NCI-H2227 (cell line): ENCODE data around the gene TTLL3.
"Not testable (repeated sequence)": the region's sequence is repeated elsewhere in the genome, so short reads cannot be mapped to it uniquely, and the experiment has no call there.

Source experiments
- DNase-seq: peaks from one replicate; lab custom pipeline; 2025; ENCODE audit not compliant: unreplicated experiment; lab: John Stamatoyannopoulos, UW

The TTLL3 gene

DNA sequence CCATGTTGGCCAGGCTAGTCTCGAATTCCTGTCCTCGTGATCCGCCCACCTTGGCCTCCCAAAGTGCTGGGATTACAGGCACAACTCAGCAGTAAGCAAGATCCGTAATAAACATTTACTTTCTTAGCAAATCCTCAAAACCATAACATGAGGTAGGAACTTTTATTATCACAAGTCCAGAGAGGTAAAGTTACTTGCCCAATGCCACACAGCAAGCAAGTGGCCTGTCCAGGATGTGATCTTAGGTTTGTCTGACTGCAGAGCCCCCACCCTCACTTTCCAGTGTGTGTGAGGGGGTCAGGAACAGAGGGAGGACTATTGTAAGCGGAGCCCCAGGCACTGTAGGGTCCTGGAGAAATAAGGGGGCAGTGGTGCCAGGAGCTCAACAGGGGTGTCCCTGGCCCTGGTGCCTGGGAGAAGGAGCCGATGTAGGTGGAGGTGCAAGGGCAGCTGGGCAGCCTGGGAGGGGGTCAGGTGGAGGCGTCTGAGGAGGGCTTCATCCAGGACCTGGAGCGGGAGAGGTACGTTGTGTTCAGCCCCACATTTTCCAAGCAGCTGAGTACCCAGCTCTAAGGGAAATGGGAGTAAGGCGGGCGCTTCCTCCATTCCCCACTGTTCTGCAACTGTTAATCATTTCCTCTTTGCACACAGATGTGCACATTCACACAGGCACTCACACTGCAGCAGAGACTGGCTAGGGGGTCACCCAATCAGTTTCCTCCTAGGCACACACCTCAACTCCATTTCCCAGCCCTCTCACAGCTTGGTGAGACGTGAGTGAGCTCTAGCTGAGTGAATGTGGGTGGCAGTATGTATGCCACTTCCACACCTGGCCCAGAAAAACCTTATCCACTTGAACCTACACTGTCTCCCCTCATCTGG is 27.9 kb downstream of the TTLL3 start:
- DNase-seq, result no peak

DNA sequence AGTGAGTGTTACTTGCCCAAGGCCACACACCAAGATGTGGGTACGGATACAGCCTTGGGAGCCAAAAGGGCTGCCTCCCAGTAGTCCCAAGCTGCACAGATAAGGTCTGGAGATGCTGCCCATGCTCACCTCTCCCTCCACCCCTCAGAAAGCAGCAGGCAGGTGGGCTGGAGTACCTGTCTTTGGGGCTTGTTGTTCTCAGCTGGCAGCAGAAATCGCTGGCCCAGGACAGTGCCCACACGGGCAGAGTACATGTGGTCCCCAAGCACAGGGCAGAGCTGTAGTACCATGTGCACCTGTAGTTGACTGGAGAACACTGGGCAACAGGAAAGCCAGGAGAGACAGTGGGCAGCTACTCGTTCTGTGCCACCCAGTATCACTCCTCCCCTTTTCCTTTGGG is 28.8 kb downstream of the TTLL3 start:
- DNase-seq, result no peak

DNA sequence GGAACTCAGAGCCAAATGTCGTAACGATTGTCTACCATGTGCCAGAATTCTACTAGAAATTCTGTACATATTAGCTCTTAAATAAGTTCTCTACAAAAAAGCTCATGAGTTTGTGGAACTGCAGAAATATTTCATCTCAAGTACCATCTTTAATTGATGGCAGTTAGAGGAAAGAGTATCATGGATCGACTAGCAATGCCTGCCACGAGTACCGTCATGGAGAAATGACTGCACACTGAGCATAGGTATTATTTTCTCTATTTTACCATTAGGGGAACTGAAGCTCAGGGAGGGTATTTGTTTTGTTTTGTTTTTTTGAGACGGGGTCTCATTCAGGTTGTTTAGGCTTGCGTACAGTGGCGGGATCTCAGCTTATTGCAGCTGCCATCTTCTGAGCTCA is 31.0 kb downstream of the TTLL3 start:
- no peak for DNase-seq

DNA sequence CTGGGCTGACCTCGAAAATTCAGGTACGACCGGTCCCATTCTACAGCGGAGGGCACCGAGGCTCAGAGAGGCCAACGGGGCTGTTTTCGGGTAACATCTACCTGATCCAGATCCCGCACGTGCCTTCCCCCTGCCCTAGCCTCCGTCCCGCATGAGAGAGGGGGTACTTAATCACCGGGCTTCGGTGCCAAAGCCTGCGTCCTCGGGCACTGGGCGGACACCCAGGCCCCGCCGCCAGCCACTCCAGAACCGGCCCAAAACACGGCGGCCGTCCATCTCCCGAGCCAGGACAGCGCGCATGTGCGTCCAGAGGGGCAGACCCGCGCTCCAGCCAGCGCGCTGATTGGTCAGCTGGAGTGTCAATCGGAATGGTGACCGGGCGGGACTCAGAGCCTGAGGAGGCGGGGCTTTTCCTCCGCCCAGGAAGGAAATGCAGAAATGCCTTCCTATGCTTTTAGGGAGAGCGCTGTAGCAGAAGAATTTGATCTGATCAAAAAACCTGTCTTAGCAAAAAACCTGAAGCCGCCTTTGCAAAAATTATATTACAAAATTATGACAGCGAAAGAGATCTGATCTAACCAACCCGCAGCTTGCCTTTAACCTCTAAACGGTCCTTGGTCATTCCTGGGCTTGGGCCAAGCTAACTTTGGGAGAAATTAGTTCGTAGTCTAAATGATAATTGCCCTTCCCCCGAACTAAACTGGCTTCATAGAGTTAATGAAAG is 33.8 kb downstream of the TTLL3 start, which contains the start of gene RPUSD3:
RPUSD3 (minus strand) TSS at position 294 of the 724 bp plus-strand sequence; CDS start at position 276, 18 bp downstream.
- DNase-seq, result peak; percentile 96

DNA sequence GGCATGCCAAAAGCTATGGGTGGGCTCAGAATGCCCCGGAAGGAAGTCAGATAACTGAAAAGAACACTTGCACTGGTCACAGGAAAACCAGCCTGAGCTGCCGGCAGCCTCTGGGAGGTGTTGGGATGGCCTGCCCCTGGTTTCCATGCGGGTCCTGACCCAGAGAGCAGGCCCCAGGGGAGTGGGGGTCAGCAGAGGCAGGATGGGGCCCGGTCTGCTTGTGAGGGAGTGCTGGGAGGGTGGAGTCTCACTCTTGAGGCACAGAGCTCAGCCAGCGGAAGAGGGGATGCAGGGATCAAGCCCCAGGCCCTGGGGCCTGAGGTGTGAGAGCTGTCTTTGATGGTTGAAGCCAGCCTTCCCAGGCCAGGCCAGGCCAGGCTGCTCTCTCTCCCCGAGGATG is 36.2 kb downstream of the TTLL3 start:
- no peak for DNase-seq

DNA sequence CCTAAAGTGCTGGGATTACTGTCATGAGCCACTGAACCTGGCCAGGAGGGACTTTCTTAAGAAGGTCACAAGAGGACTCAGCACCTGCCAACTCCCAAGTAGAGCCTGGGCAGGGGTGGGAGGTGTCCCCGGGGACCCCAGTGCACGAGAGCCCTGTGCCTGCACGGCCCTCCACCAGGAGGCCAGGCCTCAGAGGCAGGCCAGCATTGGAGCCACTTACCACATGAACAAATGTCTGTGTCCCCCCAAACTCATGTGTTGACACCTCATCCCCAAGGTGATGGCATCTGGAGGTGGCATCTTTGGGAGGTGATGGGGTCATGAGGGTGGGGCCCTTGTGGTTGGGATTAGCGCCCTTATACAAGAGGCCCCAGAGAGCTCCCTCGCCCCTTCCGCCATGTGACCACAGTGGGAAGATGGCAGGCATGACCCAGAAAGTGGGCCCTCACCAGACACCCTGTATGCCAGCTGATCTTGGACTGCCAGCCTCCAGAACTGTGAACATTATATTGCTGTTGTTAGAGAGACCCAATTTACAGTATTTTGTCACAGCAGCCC is 36.9 kb downstream of the TTLL3 start:
- DNase-seq, result no peak

DNA sequence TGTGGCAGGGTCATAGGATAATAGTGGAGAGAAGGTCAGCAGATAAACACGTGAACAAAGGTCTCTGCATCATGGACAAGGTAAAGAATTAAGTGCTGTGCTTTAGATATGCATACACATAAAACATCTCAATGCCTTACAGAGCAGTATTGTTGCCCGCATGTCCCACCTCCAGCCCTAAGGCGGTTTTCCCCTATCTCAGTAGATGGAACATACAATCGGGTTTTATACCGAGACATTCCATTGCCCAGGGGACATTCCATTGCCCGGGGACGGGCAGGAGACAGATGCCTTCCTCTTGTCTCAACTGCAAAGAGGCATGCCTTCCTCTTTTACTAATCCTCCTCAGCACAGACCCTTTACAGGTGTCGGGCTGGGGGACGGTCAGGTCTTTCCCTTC is 37.8 kb downstream of the TTLL3 start:
- DNase-seq, result not testable (repeated sequence)

DNA sequence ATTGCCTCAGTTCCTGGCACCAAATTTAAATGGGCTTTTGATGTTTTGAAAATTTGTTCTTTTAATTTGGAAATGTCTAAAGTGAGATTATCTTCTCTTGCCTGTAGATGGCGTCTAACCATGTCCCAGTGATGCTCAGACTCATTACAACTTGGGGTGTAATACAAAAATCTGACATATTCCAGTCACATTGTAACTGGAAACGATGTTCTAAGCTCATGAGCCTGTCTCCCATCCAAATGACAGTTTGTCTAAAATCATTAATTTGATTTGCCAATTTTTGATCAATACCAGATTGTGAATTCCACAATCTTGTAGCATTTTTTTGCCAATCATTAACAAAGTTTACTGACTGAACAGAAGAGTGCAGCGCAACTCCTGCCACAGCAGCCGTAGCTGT is 38.8 kb downstream of the TTLL3 start:
- DNase-seq, result not testable (repeated sequence)

DNA sequence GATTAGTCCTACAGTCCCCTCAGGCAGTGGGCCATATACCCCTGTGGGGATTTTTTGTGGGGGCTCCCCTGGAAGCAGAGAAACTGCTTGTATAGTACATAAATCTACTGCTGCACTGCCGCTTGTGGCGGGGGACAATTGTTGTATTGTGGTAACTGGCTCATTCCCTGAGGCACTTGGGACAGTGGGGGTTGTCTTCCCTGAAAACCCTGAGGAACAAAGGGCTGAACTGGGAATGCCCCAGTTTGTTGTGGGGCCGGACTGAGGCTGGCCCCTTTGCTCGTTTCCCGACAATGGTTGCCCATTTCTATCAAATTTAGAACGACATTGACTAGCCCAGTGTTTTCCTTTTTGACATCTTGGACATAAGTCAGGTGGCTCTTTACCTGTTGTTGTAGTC is 41.3 kb downstream of the TTLL3 start:
- not testable (repeated sequence) for DNase-seq

DNA sequence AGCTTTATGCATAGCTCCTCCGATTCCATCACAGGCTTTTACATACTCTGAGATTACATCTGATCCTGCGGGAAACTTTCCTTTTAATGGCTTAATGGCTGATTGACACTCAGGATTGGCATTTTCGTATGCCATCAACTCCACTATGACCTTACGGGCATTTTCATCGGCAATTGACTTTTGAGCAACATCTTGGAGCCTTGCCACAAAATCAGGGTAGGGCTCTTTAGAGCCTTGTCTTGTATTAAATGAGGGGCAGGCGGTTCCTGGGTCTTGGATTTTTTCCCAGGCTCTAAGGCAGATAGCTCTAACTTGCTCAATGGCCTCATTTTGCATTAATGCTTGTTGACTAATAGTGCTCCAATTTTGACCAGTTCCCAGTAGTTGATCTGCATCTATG is 41.9 kb downstream of the TTLL3 start:
- DNase-seq, result not testable (repeated sequence)

DNA sequence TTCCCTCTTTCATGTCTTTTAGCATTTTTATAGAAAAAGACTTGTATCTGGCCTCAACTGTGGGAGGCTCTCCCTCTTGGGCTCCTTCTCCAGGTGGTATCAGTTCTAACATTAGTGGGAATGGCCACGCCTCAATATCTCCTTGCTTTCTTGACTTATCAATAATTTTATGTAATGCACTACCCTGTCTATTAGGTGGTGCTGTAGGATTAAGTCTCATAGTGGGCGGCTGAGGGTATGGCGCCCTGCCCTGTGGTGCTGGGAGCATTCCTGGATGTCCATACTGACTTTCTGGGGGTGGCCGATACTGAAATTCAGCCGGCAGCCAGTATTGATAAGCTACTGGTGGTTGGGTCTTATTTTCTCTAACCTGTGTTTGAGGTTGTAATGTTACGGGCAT is 42.5 kb downstream of the TTLL3 start:
- no peak for DNase-seq

DNA sequence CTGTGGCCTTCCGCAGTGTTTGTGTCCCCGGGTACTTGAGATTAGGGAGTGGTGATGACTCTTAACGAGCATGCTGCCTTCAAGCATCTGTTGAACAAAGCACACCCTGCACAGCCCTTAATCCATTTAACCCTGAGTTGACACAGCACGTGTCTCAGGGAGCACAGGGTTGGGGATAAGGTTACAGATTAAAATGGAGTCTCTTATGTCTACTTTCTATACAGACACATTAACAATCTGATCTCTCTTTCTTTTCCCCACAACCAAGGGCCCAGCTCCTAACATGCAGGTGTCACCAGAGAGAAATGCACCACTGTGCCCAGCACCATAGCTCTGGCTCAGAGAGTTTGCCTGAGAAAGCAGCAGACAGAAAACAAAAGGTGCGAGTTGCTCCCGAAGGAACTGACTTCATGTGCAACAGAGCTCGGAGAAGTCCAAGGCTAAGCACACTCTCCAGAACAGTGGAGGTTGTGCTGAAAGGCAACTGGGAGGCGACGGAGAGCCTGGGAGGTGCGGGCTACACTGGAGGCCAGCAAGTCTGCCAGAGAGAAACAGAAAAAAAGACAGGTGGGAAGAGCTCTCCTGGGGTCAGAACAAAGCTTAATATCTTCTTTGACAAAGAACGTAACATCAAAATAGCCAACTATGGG is 44.4 kb downstream of the TTLL3 start:
- DNase-seq, result not testable (repeated sequence)

DNA sequence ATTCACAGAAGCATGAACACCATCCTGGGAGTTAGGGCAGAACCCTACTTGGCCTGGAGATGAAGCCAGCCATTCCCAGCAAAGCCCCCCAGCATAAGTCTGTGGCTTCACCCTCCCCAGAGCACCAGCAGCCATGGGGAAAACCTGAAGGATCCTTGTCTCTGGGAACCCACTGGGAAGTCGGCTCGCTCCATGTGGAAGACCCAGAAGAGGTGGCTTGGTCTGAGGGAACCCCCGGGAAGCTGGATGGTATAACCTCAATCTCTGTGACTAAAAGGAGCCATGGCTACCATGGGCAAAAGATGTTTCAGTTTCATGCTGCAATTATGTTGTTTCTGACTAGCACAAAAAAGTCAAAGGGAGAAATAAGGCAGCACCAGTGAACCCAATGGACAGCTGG is 45.5 kb downstream of the TTLL3 start:
- DNase-seq, result no peak

DNA sequence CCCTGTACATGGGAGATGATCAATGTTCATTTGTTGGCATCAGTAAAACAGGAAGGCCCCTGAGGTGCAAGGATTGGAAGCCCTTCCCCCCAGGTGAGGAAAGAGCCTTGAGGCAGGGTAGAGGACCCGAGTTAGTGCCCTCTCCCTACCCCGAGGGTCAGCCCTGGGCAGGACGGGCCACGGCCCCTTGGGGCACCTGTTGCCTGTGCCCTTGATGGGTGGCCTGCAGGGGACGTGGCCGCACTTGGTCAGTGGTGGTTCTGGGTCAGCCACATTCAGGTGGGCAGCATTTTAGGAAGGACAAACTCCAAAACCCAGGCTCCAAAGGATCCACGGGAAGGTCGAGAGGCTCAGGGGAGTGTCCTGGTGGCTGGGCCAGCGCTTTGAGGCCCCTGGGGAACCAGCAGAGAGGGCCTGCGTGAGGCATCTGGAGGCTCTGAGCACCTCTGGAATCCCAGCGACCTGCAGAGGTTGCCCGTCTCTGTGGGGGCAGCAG is 49.5 kb downstream of the TTLL3 start:
- DNase-seq, result no peak

DNA sequence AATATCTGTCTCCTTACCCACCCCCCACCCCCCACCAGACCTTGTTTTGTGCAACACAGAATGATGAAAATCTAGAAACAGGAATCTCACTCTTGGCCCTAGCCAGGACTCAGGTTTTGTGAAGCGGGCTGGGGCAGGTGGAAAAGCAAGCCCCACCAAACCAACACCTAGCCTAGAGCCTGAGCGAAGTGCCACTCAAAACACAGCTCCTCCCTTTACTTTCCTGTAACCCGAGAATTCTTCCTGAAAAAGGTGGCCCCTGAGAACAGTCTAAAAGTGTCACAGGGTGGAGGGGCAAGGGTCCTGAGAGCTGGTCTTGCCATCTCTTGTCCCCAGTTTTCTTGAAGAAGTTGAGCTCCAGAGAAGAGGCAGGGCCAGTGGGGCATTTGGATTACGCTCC is 51.1 kb downstream of the TTLL3 start:
- no peak for DNase-seq

DNA sequence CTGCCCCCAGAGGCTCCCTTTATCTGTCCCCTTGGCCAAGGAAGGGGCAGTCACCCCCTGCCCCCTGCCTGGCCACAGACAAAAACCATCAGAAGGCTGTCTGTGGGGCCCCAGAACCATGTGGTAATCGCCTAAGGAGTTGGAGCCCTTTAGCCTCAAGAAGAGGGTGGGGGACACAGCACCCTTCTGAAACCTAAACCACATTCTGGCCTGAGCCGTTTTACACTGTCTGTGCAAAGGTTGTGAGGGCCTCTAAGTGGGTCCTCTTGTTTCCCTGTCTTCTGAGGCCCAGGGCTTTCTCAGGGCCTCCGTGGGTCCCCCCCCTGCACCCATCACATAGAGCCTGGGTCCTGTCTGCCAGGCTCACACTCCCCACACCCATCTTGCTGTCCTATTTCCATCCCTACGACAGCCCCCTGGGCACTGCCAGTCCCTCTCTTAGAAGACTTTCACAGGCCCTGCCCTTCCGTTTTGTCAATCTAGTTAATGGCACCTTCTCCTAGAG is 51.6 kb downstream of the TTLL3 start:
- no peak for DNase-seq

DNA sequence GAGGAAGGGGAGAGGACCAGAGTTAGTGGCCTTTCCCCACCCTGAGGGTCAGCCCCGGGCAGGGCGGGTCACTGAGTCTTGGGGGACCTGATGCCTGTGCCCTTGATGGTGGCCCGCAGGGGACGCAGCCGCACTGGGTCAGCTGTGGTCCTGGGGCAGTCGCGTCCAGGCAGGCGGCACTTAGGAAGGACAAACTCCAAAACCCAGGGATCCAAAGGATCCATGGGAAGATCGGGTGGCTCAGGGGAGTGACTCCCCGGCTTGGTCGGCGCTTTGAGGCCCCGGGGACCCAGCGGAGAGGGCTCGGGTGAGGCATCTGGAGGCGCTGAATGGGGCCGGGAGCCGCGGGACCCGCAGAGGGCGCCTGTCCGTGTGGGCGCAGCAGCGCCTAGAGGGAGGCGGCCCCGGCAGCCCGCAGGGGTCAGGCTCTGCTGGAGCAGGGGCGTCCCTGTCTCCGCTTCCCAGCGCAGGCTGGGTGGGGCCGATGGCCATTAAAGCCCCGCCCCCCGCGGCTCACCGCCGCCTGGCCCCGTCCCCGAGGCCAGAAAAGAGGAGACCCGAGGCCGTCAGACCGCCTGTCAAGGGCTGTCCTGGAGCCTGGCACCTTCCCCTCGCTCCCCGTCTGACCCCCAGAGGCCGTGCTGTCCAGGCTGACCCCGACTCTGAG is 52.5 kb downstream of the TTLL3 start:
- no peak for DNase-seq

DNA sequence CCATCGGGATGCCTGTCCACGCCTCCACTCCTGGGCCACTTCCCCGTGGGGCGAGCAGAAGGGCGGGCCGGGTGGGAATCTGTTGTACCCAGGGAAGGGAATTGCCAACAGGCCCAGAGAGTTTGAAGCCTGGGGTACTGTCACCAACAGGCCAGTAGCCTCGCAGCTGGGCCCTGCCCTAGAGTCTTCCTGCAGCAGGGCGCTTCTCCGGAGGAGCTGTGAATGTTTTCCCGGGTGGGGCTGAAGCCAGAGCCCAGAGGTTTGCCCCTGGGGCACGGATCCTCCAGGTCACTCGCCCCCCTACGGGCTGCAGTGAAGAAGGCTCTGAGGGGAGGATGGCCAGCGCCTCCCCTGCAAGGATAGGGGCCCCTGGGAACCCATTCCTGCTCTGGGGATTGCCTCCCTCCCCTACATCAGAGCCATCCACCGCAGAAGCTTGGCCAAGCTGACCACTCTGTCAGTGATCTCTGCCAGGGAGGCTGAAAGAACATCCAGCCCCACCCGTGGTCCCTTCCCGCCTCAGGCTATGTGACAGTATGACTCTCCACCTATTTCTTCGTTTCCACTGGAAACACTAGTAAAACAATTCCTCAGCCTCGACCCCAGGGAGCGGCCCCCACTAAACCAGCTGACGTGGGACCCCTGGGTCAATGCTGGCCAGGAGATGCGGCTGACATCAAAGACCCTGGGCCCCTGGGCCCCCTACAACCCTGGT is 53.2 kb downstream of the TTLL3 start:
- no peak for DNase-seq

DNA sequence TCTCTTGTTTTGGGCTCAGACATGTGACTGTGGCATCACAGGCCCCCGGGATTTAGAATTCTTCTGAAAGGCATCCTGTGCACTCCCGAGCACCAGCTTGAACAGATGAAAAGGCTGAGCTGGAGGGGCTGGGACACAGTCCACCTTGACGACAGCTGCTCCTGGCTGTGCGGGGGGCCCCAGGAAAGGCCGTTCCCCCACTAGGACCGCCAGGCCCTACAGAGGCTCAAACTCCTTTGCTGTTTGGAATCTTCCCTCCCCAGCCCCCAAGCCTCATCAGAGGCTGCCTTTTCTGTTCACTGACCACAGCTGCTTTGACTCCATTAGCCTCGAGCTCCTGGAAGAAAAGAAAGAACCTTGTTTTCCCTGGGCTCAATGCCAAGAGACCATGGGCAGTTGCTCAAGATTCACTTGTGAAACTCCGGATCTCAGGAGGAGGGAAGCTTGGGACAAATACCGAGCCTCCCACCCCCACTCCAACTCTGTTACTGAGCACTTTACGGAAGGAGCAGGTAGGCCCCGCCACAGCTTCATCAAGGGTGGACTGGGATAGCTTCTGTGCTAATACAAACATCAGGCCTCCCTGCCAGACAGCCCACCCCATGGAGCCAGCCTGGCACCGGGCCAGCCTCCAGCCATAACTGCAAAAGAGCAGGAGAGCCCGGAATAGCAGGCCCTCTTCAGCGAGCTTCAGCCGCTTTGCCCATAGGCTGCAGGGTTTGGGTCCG is 54.3 kb downstream of the TTLL3 start:
- peak; percentile 73 for DNase-seq
